ENCODE data around the gene BBS10.

The BBS10 gene

GRCh38 chr12:76318773-76319594 is 29.2 kb downstream of the BBS10 start:
- Mint-ChIP-seq H3K27ac (ENCODE audit: low read depth) (no peak overlapping the region), H3K36me3 (ENCODE audit: insufficient read depth) (no peaks in the 10 kb centered on the region), H3K27me3 (peaks cover 69% of the 10 kb centered on the region), H3K4me1 (no peaks in the 10 kb centered on the region), H3K4me3 (no peak overlapping the region), H3K9me3 (no peaks in the 10 kb centered on the region)
- ATAC-seq (replicated peaks; ENCODE audit: extremely low read depth, poor library complexity, severe bottlenecking), result no peak
- no peak for DNase-seq (ENCODE audit: low spot score in 2 of 2)

- H3K4me1 Mint-ChIP-seq, result no peaks in the 10 kb centered on the region
- no peaks in the 10 kb centered on the region for H3K9me3 Mint-ChIP-seq
- no peak overlapping the region for H3K4me3 Mint-ChIP-seq
- peaks cover 69% of the 10 kb centered on the region for H3K27me3 Mint-ChIP-seq
- no peak for ATAC-seq (replicated peaks; ENCODE audit: extremely low read depth, poor library complexity, severe bottlenecking)
- H3K36me3 Mint-ChIP-seq (ENCODE audit: insufficient read depth), result no peaks in the 10 kb centered on the region
- DNase-seq (ENCODE audit: low spot score in 2 of 2), result no peak
- H3K27ac Mint-ChIP-seq (ENCODE audit: low read depth), result no peak overlapping the region
These were observed 30.2 kb downstream of the BBS10 start for GRCh38 chr12:76317976-76318375.

- DNase-seq (ENCODE audit: low spot score in 2 of 2) (no peak), ATAC-seq (replicated peaks; ENCODE audit: extremely low read depth, poor library complexity, severe bottlenecking) (no peak)
- H3K36me3 Mint-ChIP-seq (ENCODE audit: insufficient read depth), result no peaks in the 10 kb centered on the region
- no peaks in the 10 kb centered on the region for H3K9me3 Mint-ChIP-seq
- H3K4me1 Mint-ChIP-seq, result no peaks in the 10 kb centered on the region
- peaks cover 58% of the 10 kb centered on the region for H3K27me3 Mint-ChIP-seq
- H3K27ac Mint-ChIP-seq (ENCODE audit: low read depth), result no peak overlapping the region
- H3K4me3 Mint-ChIP-seq, result no peak overlapping the region
These were observed 31.7 kb downstream of the BBS10 start for GRCh38 chr12:76316468-76316867.

- Mint-ChIP-seq H3K27me3 (peaks cover 56% of the 10 kb centered on the region), H3K4me1 (no peaks in the 10 kb centered on the region)
- ATAC-seq (replicated peaks; ENCODE audit: extremely low read depth, poor library complexity, severe bottlenecking), result no peak
These were observed 34.9 kb downstream of the BBS10 start for GRCh38 chr12:76313299-76313698.

GRCh38 chr12:76312315-76312714 is 35.9 kb downstream of the BBS10 start:
- ATAC-seq (replicated peaks; ENCODE audit: extremely low read depth, poor library complexity, severe bottlenecking) (no peak), DNase-seq (ENCODE audit: low spot score in 2 of 2) (no peak)
- Mint-ChIP-seq H3K4me3 (no peak overlapping the region), H3K4me1 (no peaks in the 10 kb centered on the region), H3K27me3 (peaks cover 55% of the 10 kb centered on the region), H3K27ac (ENCODE audit: low read depth) (no peak overlapping the region), H3K9me3 (no peaks in the 10 kb centered on the region), H3K36me3 (ENCODE audit: insufficient read depth) (no peaks in the 10 kb centered on the region)

More at GRCh38 chr12:76313299-76313698, 34.9 kb downstream of the BBS10 start:
- Mint-ChIP-seq H3K36me3 (ENCODE audit: insufficient read depth) (no peaks in the 10 kb centered on the region), H3K9me3 (no peaks in the 10 kb centered on the region), H3K27ac (ENCODE audit: low read depth) (no peak overlapping the region), H3K4me3 (no peak overlapping the region)
- no peak for DNase-seq (ENCODE audit: low spot score in 2 of 2)

GRCh38 chr12:76311796-76312195 is 36.4 kb downstream of the BBS10 start:
- Mint-ChIP-seq H3K27ac (ENCODE audit: low read depth) (no peak overlapping the region), H3K4me3 (no peak overlapping the region), H3K27me3 (peaks cover 55% of the 10 kb centered on the region), H3K36me3 (ENCODE audit: insufficient read depth) (no peaks in the 10 kb centered on the region), H3K4me1 (no peaks in the 10 kb centered on the region), H3K9me3 (no peaks in the 10 kb centered on the region)
- ATAC-seq (replicated peaks; ENCODE audit: extremely low read depth, poor library complexity, severe bottlenecking), result no peak
- DNase-seq (ENCODE audit: low spot score in 2 of 2), result no peak

- H3K4me3 Mint-ChIP-seq, result no peak overlapping the region
- H3K36me3 Mint-ChIP-seq (ENCODE audit: insufficient read depth), result no peaks in the 10 kb centered on the region
- peaks cover 49% of the 10 kb centered on the region for H3K27me3 Mint-ChIP-seq
- no peaks in the 10 kb centered on the region for H3K9me3 Mint-ChIP-seq
- DNase-seq (ENCODE audit: low spot score in 2 of 2), result no peak
- no peaks in the 10 kb centered on the region for H3K4me1 Mint-ChIP-seq
- ATAC-seq (replicated peaks; ENCODE audit: extremely low read depth, poor library complexity, severe bottlenecking), result no peak
- H3K27ac Mint-ChIP-seq (ENCODE audit: low read depth), result no peak overlapping the region
These were observed 38.1 kb downstream of the BBS10 start for GRCh38 chr12:76310110-76310509.

- Mint-ChIP-seq H3K9me3 (no peaks in the 10 kb centered on the region), H3K36me3 (ENCODE audit: insufficient read depth) (no peaks in the 10 kb centered on the region), H3K27me3 (peaks cover 36% of the 10 kb centered on the region), H3K4me1 (no peaks in the 10 kb centered on the region), H3K4me3 (no peak overlapping the region), H3K27ac (ENCODE audit: low read depth) (no peak overlapping the region)
- DNase-seq (ENCODE audit: low spot score in 2 of 2), result no peak
- ATAC-seq (replicated peaks; ENCODE audit: extremely low read depth, poor library complexity, severe bottlenecking), result no peak
These were observed 39.3 kb downstream of the BBS10 start for GRCh38 chr12:76308866-76309265.

- Mint-ChIP-seq H3K27me3 (peaks cover 44% of the 10 kb centered on the region), H3K36me3 (ENCODE audit: insufficient read depth) (no peaks in the 10 kb centered on the region), H3K27ac (ENCODE audit: low read depth) (no peak overlapping the region), H3K9me3 (no peaks in the 10 kb centered on the region), H3K4me3 (no peak overlapping the region), H3K4me1 (no peaks in the 10 kb centered on the region)
- ATAC-seq (replicated peaks; ENCODE audit: extremely low read depth, poor library complexity, severe bottlenecking) (no peak), DNase-seq (ENCODE audit: low spot score in 2 of 2) (no peak)
These were observed 41.1 kb downstream of the BBS10 start for GRCh38 chr12:76307083-76307482.

GRCh38 chr12:76303989-76304460 is 44.2 kb downstream of the BBS10 start:
- no peaks in the 10 kb centered on the region for H3K4me1 Mint-ChIP-seq
- DNase-seq (ENCODE audit: low spot score in 2 of 2) (no peak), ATAC-seq (replicated peaks; ENCODE audit: extremely low read depth, poor library complexity, severe bottlenecking) (no peak)
- H3K27me3 Mint-ChIP-seq, result peaks cover 30% of the 10 kb centered on the region
- H3K27ac Mint-ChIP-seq (ENCODE audit: low read depth), result no peak overlapping the region
- no peaks in the 10 kb centered on the region for H3K36me3 Mint-ChIP-seq (ENCODE audit: insufficient read depth)
- H3K4me3 Mint-ChIP-seq, result no peak overlapping the region
- H3K9me3 Mint-ChIP-seq, result no peaks in the 10 kb centered on the region

- H3K9me3 Mint-ChIP-seq, result no peaks in the 10 kb centered on the region
- no peak overlapping the region for H3K27ac Mint-ChIP-seq (ENCODE audit: low read depth)
- H3K4me1 Mint-ChIP-seq, result no peaks in the 10 kb centered on the region
- DNase-seq (ENCODE audit: low spot score in 2 of 2), result no peak
- ATAC-seq (replicated peaks; ENCODE audit: extremely low read depth, poor library complexity, severe bottlenecking), result no peak
- H3K36me3 Mint-ChIP-seq (ENCODE audit: insufficient read depth), result no peaks in the 10 kb centered on the region
- no peak overlapping the region for H3K4me3 Mint-ChIP-seq
- H3K27me3 Mint-ChIP-seq, result peaks cover 30% of the 10 kb centered on the region
These were observed 44.9 kb downstream of the BBS10 start for GRCh38 chr12:76303365-76303764.

GRCh38 chr12:76300297-76300665 is 47.9 kb downstream of the BBS10 start:
- DNase-seq (ENCODE audit: low spot score in 2 of 2) (no peak), ATAC-seq (replicated peaks; ENCODE audit: extremely low read depth, poor library complexity, severe bottlenecking) (no peak)
- Mint-ChIP-seq H3K9me3 (no peaks in the 10 kb centered on the region), H3K36me3 (ENCODE audit: insufficient read depth) (no peaks in the 10 kb centered on the region), H3K4me1 (no peaks in the 10 kb centered on the region), H3K27me3 (peaks cover 9% of the 10 kb centered on the region), H3K4me3 (no peak overlapping the region), H3K27ac (ENCODE audit: low read depth) (no peak overlapping the region)

- DNase-seq (ENCODE audit: low spot score in 2 of 2) (no peak), ATAC-seq (replicated peaks; ENCODE audit: extremely low read depth, poor library complexity, severe bottlenecking) (no peak)
- no peak overlapping the region for H3K27ac Mint-ChIP-seq (ENCODE audit: low read depth)
- no peaks in the 10 kb centered on the region for H3K4me1 Mint-ChIP-seq
- no peaks in the 10 kb centered on the region for H3K9me3 Mint-ChIP-seq
- H3K4me3 Mint-ChIP-seq, result no peak overlapping the region
- H3K36me3 Mint-ChIP-seq (ENCODE audit: insufficient read depth), result no peaks in the 10 kb centered on the region
- H3K27me3 Mint-ChIP-seq, result peaks cover 9% of the 10 kb centered on the region
These were observed 48.5 kb downstream of the BBS10 start for GRCh38 chr12:76299536-76300296.

Data from central memory CD8-positive, alpha-beta T cell (primary cell).